Dendritic cell treated with granulocyte-macrophage colony-stimulating factor and Interleukin-4, amounts not matched to agents 40 ng/mL and 50 ng/mL, for 4 days (primary cell): ENCODE measurements around the gene C7orf57.

Source experiments
- H3K27ac Mint-ChIP-seq: one replicate; pipeline ENCODE4 v1.8.0; 2022; ENCODE audit warnings: mild to moderate bottlenecking, mixed read lengths
- H3K27me3 Mint-ChIP-seq: one replicate; pipeline ENCODE4 v1.8.0; 2022; ENCODE audit warnings: mild to moderate bottlenecking, mixed read lengths
- H3K36me3 Mint-ChIP-seq: one replicate; pipeline ENCODE4 v1.8.0; 2022; ENCODE audit warnings: low read depth, mixed read lengths
- H3K4me1 Mint-ChIP-seq: one replicate; pipeline ENCODE4 v1.8.0; 2022; ENCODE audit warnings: low read depth, mixed read lengths
- H3K4me3 Mint-ChIP-seq: one replicate; pipeline ENCODE4 v1.8.0; 2022; ENCODE audit warnings: mild to moderate bottlenecking, moderate library complexity, mixed read lengths
- H3K9me3 Mint-ChIP-seq: one replicate; pipeline ENCODE4 v1.8.0; 2022; ENCODE audit warnings: mixed read lengths
- intact Hi-C: fragments of 100-400 bp; cut with micrococcal nuclease; formaldehyde crosslinking; loops from one replicate; pipeline ENCODE4 v1.15.0; 2022

Gene C7orf57

DNA sequence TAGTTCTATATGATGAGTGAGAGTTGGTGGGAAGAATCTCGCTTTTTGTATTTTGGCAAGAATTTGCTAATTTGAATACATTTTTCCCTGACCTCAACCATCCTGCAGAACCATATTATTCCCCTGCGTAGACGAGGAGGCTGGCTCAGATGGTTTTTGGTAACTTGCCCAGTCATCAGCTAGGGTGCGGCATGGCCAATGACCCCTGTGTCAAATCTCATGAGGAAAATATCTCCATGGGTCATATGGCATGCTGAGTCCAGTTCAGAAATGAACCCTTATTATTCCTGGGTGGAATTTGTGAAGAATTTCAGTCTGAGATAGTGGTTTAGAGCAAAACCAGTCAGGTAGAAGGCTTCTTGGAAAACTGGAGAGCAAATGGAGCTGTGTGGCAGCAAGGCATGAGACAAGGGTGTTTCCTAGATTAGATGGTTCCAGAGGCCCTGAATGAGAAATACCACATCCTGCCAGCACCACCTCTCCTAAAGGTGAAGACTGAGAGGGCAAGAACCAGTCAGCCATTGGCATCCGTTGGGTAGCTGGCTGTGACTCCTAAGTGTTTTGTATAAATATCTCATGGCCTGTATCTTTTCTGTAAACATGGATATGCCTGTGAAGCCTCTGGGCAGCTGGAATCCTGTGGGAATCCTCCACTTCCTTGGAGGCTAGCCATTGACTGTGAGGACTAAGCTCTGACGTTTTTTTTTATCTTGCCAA, 47.9 kb downstream of the C7orf57 start:
- intact Hi-C loops: no loop called here
- Mint-ChIP-seq H3K4me3 (no peak overlapping the region), H3K4me1 (peaks cover 62% of the 10 kb centered on the region), H3K27ac (no peak overlapping the region), H3K9me3 (no peaks in the 10 kb centered on the region), H3K27me3 (no peaks in the 10 kb centered on the region), H3K36me3 (no peaks in the 10 kb centered on the region)

DNA sequence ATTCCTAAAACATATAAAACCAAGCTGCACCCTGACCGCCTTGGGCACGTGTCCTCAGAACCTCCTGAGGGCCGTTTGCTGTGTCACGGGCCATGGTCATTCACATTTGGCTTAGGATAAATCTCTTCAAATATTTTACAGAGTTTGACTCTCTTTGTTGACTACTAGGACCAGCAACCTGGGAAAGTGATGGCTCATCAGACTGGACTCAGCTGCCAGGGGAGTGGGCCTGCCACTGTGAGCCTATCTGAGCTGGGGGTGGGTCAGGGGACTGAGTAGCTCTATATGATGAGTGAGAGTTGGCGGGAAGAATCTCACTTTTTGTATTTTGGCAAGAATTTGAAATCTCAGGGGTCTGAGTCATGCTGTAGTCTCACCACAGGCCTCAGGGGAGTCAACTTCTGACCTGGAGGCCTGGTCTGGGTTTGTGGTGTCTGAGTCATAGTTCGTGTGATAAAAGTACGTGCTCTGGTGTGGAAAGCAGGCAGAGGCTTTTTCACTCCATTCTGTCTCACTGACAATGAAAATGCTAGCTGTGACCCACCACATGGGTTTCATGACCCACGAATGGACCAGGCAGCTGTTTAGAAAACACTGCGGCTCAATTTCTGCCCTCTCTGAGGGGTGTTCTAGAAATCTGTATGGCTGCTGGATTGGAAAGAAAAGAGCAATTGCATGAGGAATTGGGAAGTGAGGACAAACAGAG, 49.5 kb downstream of the C7orf57 start:
- intact Hi-C loops: loop anchor here (5.0 kb wide), 2 partner anchors 33 to 93 kb away; no protein-coding TSS in a partner anchor
- Mint-ChIP-seq H3K36me3 (peaks cover 15% of the 10 kb centered on the region), H3K27me3 (no peaks in the 10 kb centered on the region), H3K27ac (peak overlapping the region; percentile 75), H3K4me1 (peaks cover 54% of the 10 kb centered on the region), H3K4me3 (no peak overlapping the region), H3K9me3 (no peaks in the 10 kb centered on the region)

DNA sequence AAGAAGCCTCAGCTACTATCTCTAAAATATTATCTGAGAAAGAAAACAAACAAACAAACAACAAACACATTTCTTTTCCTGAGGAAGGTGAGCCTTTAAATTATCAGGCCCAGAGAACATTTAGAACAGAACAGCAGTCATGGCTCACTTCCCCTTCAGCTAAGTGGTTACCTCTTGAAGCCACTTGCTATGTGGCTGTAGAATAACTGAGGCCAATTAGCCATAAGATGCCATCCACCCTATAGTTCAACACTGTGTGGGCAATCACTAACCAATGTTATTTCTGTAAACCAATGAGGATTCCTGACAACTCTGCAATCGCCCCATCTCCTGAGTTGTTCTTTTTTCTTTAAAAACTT, 50.1 kb downstream of the C7orf57 start:
- Mint-ChIP-seq H3K27me3 (no peaks in the 10 kb centered on the region), H3K36me3 (peaks cover 20% of the 10 kb centered on the region), H3K4me3 (no peak overlapping the region), H3K9me3 (no peaks in the 10 kb centered on the region), H3K27ac (peak overlapping the region; percentile 75), H3K4me1 (peaks cover 58% of the 10 kb centered on the region)
- intact Hi-C loops: loop anchor here (5.0 kb wide), 2 partner anchors 33 to 93 kb away; no protein-coding TSS in a partner anchor

DNA sequence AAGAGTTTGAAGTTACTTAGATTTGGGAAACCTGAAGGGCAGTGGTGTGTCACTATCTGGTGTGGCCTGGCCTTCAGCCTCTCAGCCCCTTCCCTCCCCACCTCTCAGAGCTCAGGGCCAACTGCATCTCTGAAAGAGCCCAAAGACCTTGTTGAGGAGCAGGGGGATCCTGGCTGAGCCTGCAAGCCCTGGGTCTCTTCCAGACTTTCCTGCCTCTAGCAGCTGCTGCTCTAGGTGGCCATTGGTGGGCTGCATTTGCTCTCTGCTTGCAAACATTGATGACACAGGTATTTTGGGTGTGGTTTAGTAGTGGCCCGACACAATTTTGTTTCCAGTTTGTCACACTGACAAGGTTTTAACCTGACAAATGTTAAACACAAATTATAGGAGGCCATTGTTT, 50.6 kb downstream of the C7orf57 start:
- peaks cover 25% of the 10 kb centered on the region for H3K36me3 Mint-ChIP-seq
- intact Hi-C loops: loop anchor here (5.0 kb wide), 2 partner anchors 34 to 94 kb away; no protein-coding TSS in a partner anchor
- H3K9me3 Mint-ChIP-seq: no peaks in the 10 kb centered on the region
- peaks cover 63% of the 10 kb centered on the region for H3K4me1 Mint-ChIP-seq
- H3K27me3 Mint-ChIP-seq: no peaks in the 10 kb centered on the region
- no peak overlapping the region for H3K4me3 Mint-ChIP-seq
- H3K27ac Mint-ChIP-seq: peak overlapping the region; percentile 27

DNA sequence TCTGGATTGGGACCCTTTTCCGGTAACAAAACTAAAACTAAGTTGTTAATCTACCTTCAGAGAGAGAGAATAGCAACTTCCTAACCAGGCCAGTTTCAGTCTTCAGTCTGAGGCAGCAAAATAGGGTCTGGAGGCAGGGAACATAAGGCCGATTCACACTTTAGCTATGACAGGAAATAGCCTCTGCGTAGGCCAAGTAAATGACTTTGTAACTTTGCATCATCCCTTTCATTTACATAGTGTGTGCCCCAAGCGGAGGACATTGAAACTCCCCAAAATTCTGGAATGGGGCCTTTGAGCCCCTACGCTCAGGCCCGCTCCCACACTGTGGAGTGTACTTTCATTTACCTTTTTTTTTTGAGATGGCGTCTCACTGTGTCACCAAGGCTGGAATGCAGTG, 52.0 kb downstream of the C7orf57 start:
- Mint-ChIP-seq H3K4me1 (peaks cover 77% of the 10 kb centered on the region), H3K27ac (peak overlapping the region; percentile 98), H3K27me3 (no peaks in the 10 kb centered on the region), H3K9me3 (no peaks in the 10 kb centered on the region), H3K36me3 (peaks cover 39% of the 10 kb centered on the region), H3K4me3 (no peak overlapping the region)
- intact Hi-C loops: loop anchor here (5.0 kb wide), 2 partner anchors 35 to 95 kb away; no protein-coding TSS in a partner anchor

DNA sequence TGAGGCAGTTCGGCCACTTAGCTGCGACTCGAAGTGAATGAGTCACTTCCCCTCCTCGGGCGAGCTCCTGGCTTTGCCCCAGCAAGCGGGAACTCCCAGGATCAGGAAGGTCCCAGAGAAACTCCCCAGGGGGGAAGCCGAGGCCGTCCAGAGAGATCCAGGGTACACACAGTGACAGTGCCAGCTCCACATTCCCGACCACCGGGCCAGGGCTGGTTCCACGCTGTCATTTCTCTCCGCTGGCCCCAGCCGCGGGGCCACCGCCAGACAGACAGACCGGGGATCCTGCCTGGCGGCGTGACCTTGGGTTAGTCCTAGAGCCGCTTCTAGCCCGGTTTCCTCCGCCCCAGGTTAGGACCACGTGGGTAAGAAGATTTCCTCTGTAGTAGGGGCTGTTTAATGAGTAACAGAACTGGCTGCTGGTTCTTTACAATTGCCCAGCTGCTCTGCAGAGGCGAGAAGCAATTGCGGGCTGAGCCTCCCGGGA, 53.3 kb downstream of the C7orf57 start:
- Mint-ChIP-seq H3K4me3 (peak overlapping the region; percentile 91), H3K27ac (peak overlapping the region; percentile 98), H3K4me1 (peaks cover 83% of the 10 kb centered on the region), H3K36me3 (peaks cover 52% of the 10 kb centered on the region), H3K27me3 (no peaks in the 10 kb centered on the region), H3K9me3 (no peaks in the 10 kb centered on the region)
- intact Hi-C loops: loop anchor here (1.0 to 5.0 kb wide), 4 partner anchors 36 to 110 kb away; partner anchors contain the start of genes C7orf57 and HUS1

DNA sequence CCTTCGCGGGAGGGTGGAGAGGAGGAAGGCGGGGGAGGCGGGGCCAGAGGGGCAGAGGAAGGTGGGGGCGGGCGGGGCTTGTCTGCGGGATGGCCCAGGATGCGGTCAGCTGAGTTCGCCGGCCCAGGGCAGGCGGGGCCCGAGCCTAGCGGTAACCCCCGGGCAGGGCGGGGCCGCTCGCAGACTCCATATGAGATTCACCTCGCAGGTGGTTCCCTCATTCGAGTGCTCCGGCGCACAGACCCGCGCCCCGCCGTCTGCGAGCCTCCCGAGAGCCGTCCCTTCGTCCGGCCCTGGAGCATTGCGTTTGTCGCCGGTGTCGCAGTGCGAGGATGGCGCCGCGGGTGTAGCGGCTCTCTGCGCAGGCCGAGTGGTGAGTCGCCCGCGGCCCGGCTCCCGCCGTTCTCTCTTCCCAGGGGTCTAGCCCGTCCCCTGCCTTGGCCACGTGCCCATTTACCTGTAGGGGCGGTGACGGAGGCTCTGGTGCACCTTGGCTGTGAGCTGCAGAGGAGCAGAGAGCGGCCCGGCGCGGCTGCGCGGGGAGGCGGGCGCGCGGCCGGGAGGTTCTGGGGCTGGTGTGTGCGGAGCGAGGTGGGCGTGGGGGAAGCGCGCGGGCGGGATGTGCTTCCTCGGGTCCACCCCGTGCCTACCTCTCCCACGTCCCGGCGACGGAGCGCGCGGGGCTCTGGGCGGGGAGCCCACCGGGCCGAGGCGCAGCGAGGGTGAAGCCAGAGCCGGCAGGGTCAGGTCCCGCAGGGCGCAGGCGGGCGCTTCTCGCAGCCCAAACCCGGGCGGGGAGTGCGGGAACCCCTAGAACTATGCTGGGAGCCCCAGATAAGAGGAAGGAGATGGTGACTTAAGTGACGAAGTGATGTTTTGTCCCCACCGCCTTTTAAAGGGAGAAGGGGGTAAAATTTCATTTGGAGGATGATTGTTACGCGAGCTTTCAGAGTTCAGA, 54.0 kb downstream of the C7orf57 start, which contains the start of gene UPP1:
TSS of gene UPP1 (plus strand) at position 220 of the 958 bp plus-strand sequence. CDS start 5,519 bp downstream, outside the sequence.
- peaks cover 59% of the 10 kb centered on the region for H3K36me3 Mint-ChIP-seq
- intact Hi-C loops: loop anchor here (1.0 to 5.0 kb wide), 4 partner anchors 37 to 111 kb away; partner anchors contain the start of genes C7orf57 and HUS1
- peaks cover 90% of the 10 kb centered on the region for H3K4me1 Mint-ChIP-seq

DNA sequence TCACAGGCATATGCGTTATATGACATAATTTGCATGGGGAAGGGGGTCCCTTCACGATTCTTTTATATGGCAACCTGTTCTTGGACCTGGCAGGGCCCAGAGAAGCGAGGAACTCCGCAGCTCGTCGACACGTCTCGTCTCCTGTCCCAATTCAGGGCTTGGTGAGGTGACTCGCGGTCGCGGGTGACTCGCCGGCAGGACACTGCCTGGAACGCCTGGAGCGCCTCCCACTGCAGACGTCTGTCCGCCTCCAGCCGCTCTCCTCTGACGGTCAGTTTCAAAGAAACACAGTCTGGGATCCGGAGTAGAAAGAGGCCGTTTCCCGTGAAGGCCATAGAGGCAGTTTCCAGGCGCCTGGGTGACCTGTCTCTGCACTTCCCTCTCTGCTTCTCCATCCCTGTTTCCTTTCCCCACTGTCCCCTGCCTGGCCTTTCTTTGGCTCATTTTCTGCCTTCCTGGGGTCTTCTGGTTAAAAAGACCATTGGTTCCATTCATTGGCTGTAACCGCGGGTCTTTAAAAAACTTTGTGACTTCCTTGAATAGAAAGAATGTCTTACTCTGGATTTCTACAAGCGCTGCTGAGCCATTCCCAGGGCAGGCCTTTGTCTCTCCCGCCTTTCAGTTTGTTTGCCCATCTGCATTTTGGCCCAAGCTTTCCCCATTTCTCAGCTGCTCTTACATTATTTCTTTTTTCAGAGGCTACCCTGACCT, 54.9 kb downstream of the C7orf57 start:
- peak overlapping the region; percentile 98 for H3K27ac Mint-ChIP-seq
- H3K27me3 Mint-ChIP-seq: no peaks in the 10 kb centered on the region
- no peaks in the 10 kb centered on the region for H3K9me3 Mint-ChIP-seq
- peaks cover 90% of the 10 kb centered on the region for H3K4me1 Mint-ChIP-seq
- H3K36me3 Mint-ChIP-seq: peaks cover 68% of the 10 kb centered on the region
- peak overlapping the region; percentile 91 for H3K4me3 Mint-ChIP-seq
- intact Hi-C loops: no loop called here

More for the DNA sequence above, 54.0 kb downstream of the C7orf57 start, which contains the start of gene UPP1:
- Mint-ChIP-seq H3K9me3 (no peaks in the 10 kb centered on the region), H3K4me3 (peak within 1 kb of the TSS; percentile 91), H3K27me3 (no peaks in the 10 kb centered on the region), H3K27ac (peak within 1 kb of the TSS; percentile 98)

DNA sequence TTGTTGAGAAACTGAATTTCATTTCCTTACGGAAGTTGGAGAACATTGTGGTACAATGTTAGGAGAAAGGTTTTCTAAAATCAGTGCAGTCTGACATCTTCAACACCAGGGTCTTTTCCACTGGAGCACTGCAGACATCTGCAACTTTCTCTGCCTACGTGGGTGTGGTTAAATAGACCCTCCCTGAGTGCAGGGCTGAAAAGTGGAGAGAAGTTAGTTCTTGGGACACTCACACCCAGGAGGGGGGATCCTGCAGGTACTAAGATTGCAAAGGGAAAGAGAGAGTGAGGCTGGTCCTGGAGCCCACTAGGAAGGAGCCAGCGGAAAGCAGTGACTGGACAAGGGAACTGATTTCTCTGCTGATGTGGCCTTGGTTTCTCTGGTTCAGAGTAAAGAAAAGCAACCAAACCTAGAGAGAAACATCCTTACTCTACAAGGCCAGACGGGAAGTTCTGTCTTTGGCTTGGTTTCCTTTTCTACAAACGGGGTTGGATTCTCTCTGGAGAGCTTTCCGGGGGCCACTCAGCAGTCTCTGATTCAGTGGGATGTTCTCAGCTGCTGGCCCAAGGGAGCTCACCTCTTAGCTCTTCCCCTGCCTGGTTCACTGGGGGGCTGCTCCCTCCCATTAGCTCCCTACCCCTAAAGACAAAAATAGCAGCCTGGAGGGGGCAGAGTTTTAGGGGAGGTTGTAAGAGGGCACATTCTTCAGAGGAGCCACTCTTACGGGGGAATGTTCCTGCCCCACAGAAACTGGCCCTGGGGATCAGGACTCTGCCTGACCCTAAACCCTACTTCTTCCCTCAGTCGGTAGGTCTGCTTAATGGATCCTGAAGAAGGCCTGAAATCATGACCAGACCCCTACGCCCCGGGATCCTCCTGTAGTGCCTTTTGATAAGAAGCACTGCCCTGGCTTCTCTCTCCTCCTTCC, 56.4 kb downstream of the C7orf57 start:
- Mint-ChIP-seq H3K27me3 (no peaks in the 10 kb centered on the region), H3K4me3 (peak overlapping the region; percentile 52), H3K27ac (peak overlapping the region; percentile 98), H3K4me1 (peaks cover 90% of the 10 kb centered on the region), H3K9me3 (no peaks in the 10 kb centered on the region), H3K36me3 (peaks cover 84% of the 10 kb centered on the region)
- intact Hi-C loops: no loop called here

DNA sequence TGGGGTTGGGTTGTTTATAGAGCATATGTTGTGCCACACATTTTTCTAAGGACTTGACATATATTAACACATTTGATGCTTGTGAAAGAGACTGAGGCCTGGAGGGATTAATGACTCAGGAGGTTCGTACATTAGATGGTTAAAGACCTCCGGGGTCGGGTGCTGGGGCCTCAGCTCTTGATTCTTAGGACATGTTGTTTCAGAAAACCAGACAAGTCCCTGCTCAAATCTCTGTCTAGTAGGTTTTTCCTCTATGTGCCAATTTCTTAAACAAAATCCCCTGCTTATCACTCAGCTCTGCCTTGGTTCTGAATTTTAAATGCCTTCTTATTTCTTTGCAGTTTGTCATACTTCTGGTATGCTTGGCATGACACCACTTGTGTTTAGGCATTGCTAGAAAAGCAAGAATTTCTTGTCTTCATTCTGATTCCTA, 59.5 kb downstream of the C7orf57 start:
- peaks cover 93% of the 10 kb centered on the region for H3K36me3 Mint-ChIP-seq
- no peaks in the 10 kb centered on the region for H3K9me3 Mint-ChIP-seq
- peaks cover 99% of the 10 kb centered on the region for H3K4me1 Mint-ChIP-seq
- H3K27me3 Mint-ChIP-seq: no peaks in the 10 kb centered on the region
- intact Hi-C loops: no loop called here
- no peak overlapping the region for H3K4me3 Mint-ChIP-seq
- H3K27ac Mint-ChIP-seq: peak overlapping the region; percentile 86

DNA sequence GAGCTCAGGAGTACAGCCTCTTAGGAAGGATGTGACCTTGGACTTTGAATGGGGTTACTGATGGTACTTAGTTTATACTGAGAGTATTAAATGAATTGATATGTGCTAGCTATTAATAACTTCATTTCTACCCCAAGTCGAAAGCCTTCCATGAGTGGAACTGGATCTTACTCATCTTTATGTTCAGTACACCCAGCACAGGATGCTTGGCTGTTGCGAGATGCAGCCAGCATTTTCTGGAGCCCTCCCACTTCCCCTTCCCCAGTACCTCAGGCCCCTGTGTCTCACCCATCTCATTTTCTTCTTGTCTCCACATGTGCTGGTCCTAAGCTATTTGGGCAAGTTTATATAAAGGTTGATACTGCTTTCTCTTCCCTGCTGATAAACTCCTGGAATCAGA, 60.9 kb downstream of the C7orf57 start:
- no peaks in the 10 kb centered on the region for H3K27me3 Mint-ChIP-seq
- H3K27ac Mint-ChIP-seq: peak overlapping the region; percentile 86
- peak overlapping the region; percentile 2 for H3K4me3 Mint-ChIP-seq
- intact Hi-C loops: no loop called here
- peaks cover 90% of the 10 kb centered on the region for H3K36me3 Mint-ChIP-seq
- H3K4me1 Mint-ChIP-seq: peaks cover 86% of the 10 kb centered on the region
- no peaks in the 10 kb centered on the region for H3K9me3 Mint-ChIP-seq
